Tibial artery (tissue), 4 donors: ENCODE results near the gene PERM1.
A peak's percentile ranks its signal among the peaks of the same experiment; 100 is the strongest.
"Not testable (repeated sequence)": the region's sequence is repeated elsewhere in the genome, so short reads cannot be mapped to it uniquely, and the experiment has no call there.

Experiments used
- DNase-seq, 2 donors: peaks; one replicate each; pipeline ENCODE4 v3.0.0-alpha.2; 2019
- H3K27ac ChIP-seq, 2 donors: fragments of 200-600 bp; sonication (generic) in 1 of 2; 1 replicate in 1 of 2; 2 replicates in 1 of 2; pipeline ENCODE4 v1.5.1; 2018 to 2019; ENCODE audit warnings: mild to moderate bottlenecking in 1 of 2
- H3K27me3 ChIP-seq, 2 donors: fragments of 200-600 bp; sonication (generic) in 1 of 2; one replicate each; pipeline versions ENCODE4 v1.5.1 to v1.6.0; 2016 to 2019
- H3K36me3 ChIP-seq, 3 donors: fragments of 200-600 bp; sonication (generic) in 2 of 3; one replicate each; pipeline ENCODE4 v1.5.1; 2016 to 2019; ENCODE audit warnings: mild to moderate bottlenecking in 2 of 3
- H3K4me1 ChIP-seq, 4 donors: fragments of 200-600 bp; sonication (generic) in 2 of 4; 1 replicate in 3 of 4; 2 replicates in 1 of 4; pipeline ENCODE4 v1.5.1; 2016 to 2019
- H3K4me3 ChIP-seq, 2 donors: fragments of 200-600 bp; sonication (generic) in 1 of 2; 1 replicate in 1 of 2; 2 replicates in 1 of 2; pipeline ENCODE4 v1.5.1; 2018 to 2019; ENCODE audit warnings: mild to moderate bottlenecking in 2 of 2
- H3K9me3 ChIP-seq, 3 donors: fragments of 200-600 bp; sonication (generic) in 1 of 3; one replicate each; pipeline ENCODE4 v1.5.1; 2016 to 2019
- intact Hi-C: fragments of 100-400 bp; cut with DNase I; formaldehyde crosslinking; loops from one replicate; pipeline ENCODE4 v1.15.0; 2023; ENCODE audit warnings: low total_unique reads
- TF ChIP-seq, protein P1 (sequence below), 2 experiments: fragments of 200-600 bp in 1 of 2; fragments of 450-650 bp in 1 of 2; IDR thresholded peaks; one replicate each; pipeline ENCODE4 v1.5.1; 2017 to 2019; ENCODE audit warnings: antibody characterized with exemption in 2 of 2, mild to moderate bottlenecking in 1 of 2, moderate library complexity in 1 of 2

The PERM1 gene

DNA sequence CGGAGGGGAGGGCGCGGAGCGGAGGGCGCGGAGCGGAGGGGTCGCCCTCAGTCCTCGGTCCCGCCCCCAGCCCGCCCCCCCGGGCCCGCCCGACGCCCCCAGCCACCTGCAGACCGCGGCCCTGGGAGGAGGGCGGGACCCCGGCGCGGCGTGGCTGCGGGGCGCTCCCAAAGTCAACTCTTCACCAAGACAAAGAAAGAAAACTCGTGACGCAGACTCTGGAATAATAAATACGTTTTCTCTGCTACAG lies 16.8 kb upstream of the PERM1 start:
- TF ChIP-seq, protein P1, sequence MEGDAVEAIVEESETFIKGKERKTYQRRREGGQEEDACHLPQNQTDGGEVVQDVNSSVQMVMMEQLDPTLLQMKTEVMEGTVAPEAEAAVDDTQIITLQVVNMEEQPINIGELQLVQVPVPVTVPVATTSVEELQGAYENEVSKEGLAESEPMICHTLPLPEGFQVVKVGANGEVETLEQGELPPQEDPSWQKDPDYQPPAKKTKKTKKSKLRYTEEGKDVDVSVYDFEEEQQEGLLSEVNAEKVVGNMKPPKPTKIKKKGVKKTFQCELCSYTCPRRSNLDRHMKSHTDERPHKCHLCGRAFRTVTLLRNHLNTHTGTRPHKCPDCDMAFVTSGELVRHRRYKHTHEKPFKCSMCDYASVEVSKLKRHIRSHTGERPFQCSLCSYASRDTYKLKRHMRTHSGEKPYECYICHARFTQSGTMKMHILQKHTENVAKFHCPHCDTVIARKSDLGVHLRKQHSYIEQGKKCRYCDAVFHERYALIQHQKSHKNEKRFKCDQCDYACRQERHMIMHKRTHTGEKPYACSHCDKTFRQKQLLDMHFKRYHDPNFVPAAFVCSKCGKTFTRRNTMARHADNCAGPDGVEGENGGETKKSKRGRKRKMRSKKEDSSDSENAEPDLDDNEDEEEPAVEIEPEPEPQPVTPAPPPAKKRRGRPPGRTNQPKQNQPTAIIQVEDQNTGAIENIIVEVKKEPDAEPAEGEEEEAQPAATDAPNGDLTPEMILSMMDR (IDR thresholded peaks at IDR 0.05): no peak
- intact Hi-C loops: no loop called here
- peak overlapping the region; percentile 100 for H3K27ac ChIP-seq
- H3K4me1 ChIP-seq: peaks cover 0 to 49% (median 24%) of the 10 kb centered on the region in 4 donors
- H3K9me3 ChIP-seq: no peaks in the 10 kb centered on the region
- H3K27me3 ChIP-seq: no peaks in the 10 kb centered on the region
- no peak for DNase-seq
- peak overlapping the region; percentile 67 to 89 for H3K4me3 ChIP-seq
- peaks cover 0 to 10% (median 0%) of the 10 kb centered on the region in 3 donors for H3K36me3 ChIP-seq

DNA sequence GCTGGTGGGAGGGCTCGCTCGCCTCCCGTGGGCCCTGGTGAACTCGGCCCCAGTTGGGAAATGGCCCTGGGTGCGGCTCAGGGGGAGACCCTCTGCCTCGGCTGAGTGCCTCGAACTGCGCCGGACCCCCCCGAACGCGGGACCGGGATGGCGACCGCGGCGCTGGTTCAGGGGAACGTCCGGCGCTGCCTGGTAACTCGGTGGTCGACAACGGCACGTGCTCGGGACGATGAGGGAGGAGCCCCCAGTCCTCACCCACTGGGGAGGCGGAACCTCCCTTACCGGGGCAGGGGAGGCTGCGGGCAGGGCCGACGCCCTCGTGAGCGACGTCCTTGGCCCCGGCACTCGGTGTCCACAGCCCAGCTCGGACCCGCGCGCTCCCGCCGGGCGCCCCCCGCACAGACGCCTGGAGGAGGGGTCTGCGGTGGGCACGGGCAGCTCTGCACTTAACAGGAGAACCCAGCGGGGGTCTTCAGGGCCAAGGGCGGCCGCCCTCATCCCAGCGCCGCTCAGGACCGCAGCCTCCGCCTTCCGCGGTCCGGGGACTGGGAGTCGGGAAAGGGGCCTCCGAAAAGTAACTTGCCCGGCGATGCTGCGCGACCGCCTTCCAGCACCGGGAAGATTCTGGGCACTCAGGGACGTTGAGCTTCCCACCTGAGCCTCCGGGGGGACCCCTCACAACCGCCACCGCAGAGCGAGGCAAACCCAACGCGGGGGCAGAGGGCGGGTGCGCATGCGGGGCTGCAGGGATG lies 16.3 kb upstream of the PERM1 start:
- H3K27ac ChIP-seq: peak overlapping the region; percentile 100

DNA sequence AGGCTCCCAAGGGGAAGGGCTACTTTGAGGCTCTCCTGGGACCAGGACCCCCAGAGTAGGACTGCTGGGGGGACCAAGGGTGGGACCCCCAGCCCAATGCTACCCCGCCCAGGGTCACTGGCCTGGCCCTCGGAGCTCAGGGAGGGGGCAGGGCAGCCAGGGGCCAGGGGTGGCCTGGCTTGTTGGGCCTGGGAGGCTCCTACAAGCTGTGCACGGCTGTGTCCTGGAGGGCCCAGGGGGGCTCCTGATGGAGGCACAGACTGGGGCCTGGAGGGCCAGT lies 15.8 kb upstream of the PERM1 start:
- Histone ChIP-seq H3K9me3 (peaks cover 0 to 2% (median under 1%) of the 10 kb centered on the region in 3 donors), H3K4me3 (peak overlapping the region; percentile 67 to 89), H3K4me1 (peaks cover 0 to 49% (median 24%) of the 10 kb centered on the region in 4 donors), H3K27ac (peak overlapping the region in 1 of 2 donors; percentile 100), H3K36me3 (peaks cover 0 to 3% (median 0%) of the 10 kb centered on the region in 3 donors), H3K27me3 (no peaks in the 10 kb centered on the region)
- peak in 1 of 2 donors; percentile 68 for DNase-seq
- intact Hi-C loops: no loop called here
- TF ChIP-seq, protein P1 (IDR thresholded peaks at IDR 0.05): no peak

More for the DNA sequence above, 16.3 kb upstream of the PERM1 start:
- H3K36me3 ChIP-seq: peaks cover 0 to 5% (median 1%) of the 10 kb centered on the region in 3 donors
- H3K4me3 ChIP-seq: peak overlapping the region; percentile 67 to 89
- DNase-seq: peak in 1 of 2 donors; percentile 67
- TF ChIP-seq, protein P1 (IDR thresholded peaks at IDR 0.05): no peak
- intact Hi-C loops: no loop called here
- no peaks in the 10 kb centered on the region for H3K9me3 ChIP-seq
- H3K4me1 ChIP-seq: peaks cover 0 to 49% (median 24%) of the 10 kb centered on the region in 4 donors
- H3K27me3 ChIP-seq: no peaks in the 10 kb centered on the region

DNA sequence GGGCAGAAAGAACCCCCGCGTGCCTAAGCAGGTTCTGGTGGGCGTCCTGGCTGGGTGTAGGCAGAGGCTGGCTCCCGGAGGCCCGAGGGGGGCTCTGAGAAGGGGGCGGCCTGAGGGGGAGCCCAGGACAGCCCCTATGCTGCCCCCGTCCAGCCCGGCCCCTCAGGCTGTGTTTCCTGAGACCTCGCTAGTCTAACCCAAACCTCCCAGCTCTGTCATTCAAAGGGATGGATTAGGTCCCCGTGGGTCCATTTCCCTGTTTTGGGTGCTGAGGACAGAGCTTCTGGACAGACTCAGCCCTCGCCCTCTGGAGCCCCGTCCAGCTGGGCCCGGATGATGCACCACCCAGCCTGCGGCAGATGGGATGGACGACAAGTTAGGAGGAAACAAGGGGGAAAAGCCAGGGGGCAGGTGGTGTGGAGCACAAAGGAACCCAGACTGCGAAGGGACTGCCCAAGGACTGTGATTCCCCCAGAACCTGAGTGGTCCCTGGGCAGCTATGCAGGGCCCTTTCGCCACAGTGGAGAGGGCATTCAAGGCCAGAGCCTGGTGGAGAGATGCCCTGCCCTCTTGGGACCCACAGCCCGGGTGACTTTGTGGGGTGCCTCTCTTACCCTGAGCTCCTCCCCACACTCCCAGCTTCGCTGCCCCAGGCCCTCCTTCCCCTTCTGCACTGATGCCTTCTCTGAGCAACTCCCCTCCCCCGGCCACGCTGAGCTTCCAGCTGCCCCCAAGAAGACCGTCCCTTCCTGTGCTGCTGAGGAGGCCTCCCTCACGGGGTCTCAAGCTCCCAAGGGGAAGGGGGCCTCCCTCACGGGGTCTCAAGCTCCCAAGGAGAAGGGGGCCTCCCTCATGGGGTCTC lies 15.2 kb upstream of the PERM1 start:
- H3K27me3 ChIP-seq: no peaks in the 10 kb centered on the region
- H3K4me1 ChIP-seq: peaks cover 0 to 49% (median 24%) of the 10 kb centered on the region in 4 donors
- no peak for DNase-seq
- H3K4me3 ChIP-seq: peak overlapping the region; percentile 67 to 89
- H3K36me3 ChIP-seq: peaks cover 0 to 3% (median 0%) of the 10 kb centered on the region in 3 donors
- H3K27ac ChIP-seq: peak overlapping the region in 1 of 2 donors; percentile 100
- intact Hi-C loops: no loop called here
- H3K9me3 ChIP-seq: peaks cover 0 to 6% (median 6%) of the 10 kb centered on the region in 3 donors
- TF ChIP-seq, protein P1 (IDR thresholded peaks at IDR 0.05): no peak

DNA sequence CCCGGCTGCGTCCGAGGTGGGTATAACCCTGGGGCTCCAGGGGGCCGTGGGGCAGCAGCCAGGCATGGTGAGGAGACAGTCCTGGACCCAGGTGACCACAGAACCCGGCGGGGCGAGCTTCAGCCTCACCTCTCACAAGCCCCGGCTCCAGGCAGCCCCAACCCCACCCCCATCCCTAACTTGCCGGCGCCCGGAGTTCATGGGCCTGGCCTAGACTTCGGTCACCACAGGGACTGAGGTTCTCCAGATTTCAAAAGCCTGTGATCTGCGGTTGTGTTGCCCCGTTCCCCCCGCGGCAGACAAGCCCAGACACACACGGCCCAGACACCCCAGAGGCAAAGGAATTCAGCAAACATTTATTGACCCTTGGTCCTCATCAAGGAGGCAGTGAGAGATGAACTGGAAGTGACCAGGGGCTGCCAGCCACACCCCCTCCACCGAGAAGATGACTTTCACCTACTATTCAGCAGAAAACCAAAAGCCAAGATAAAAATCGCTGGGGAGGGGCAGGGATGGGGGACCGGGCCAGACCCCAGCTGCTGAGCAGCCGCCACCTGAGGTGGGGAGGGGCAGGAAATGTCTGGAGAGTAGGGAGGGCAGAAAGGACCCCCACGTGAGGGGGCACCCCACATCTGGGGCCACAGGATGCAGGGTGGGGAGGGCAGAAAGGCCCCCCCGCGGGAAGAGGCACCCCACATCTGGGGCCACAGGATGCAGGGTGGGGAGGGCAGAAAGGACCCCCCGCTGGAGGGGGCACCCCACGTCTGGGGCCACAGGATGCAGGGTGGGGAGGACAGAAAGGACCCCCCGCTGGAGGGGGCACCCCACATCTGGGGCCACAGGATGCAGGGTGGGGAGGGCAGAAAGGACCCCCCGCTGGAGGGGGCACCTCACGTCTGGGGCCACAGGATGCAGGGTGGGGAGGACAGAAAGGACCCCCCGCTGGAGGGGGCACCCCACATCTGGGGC lies 14.1 kb upstream of the PERM1 start:
- peaks cover 0 to 16% (median 6%) of the 10 kb centered on the region in 3 donors for H3K9me3 ChIP-seq
- TF ChIP-seq, protein P1 (IDR thresholded peaks at IDR 0.05): no peak
- H3K36me3 ChIP-seq: peaks cover 0 to 3% (median 0%) of the 10 kb centered on the region in 3 donors
- H3K4me1 ChIP-seq: peaks cover 0 to 38% (median 15%) of the 10 kb centered on the region in 4 donors
- H3K27me3 ChIP-seq: no peaks in the 10 kb centered on the region
- H3K27ac ChIP-seq: no peak overlapping the region
- intact Hi-C loops: no loop called here
- peak in 1 of 2 donors; percentile 64 for DNase-seq
- no peak overlapping the region for H3K4me3 ChIP-seq

DNA sequence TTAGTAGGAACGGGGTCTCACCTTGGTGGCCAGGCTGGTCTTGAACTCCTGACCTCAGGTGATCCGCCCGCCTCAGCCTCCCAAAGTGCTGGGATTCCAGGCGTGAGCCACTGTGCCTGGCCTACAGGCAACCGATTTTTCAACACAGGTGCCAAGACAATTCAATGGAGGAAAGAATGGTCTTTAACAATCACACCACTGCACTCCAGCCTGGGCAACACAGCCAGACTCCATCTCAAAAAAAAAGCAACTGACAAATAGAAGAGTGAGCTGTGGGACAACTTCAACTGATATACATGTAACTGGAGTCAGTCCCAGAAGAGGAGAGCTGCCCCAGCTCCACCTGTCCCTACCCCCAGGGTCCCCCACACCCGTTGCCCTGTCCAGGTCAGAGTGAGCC lies 12.7 kb upstream of the PERM1 start:
- Histone ChIP-seq H3K4me1 (peaks cover 0 to 26% (median 14%) of the 10 kb centered on the region in 4 donors), H3K9me3 (peaks cover 0 to 23% (median 6%) of the 10 kb centered on the region in 3 donors)
- H3K4me3 ChIP-seq, H3K36me3 ChIP-seq, H3K27me3 ChIP-seq, DNase-seq, intact Hi-C loops, H3K27ac ChIP-seq: not testable (repeated sequence)
